Upper lobe of left lung (tissue), 6 donors: ENCODE results near the gene GPR12. TPM values are rescaled to one million over a fixed set of nuclear protein-coding genes. Genes with fewer than 3 reads are reported as not detected.
A peak's percentile ranks its signal among the peaks of the same experiment; 100 is the strongest.

Experiments
- ATAC-seq, 2 donors: fragments of 200-7000 bp; cut with Tn5 transposase; one replicate each; pipeline ENCODE4 v1.9.1; 2022; ENCODE audit warnings: mild to moderate bottlenecking in 2 of 2, moderate library complexity in 2 of 2; ENCODE audit not compliant: low FRiP score in 2 of 2
- DNase-seq, 2 donors: peaks; one replicate each; pipeline ENCODE4 v3.0.0-alpha.2; 2019 to 2020
- H3K27ac ChIP-seq, 4 donors: fragments of 200-600 bp; sonication (generic); one replicate each; pipeline ENCODE4 v1.5.1; 2016 to 2019
- H3K27me3 ChIP-seq, 4 donors: fragments of 200-600 bp; sonication (generic); one replicate each; pipeline ENCODE4 v1.5.1; 2017 to 2019
- H3K36me3 ChIP-seq, 4 donors: fragments of 200-600 bp; sonication (generic); one replicate each; pipeline ENCODE4 v1.5.1; 2016 to 2019
- H3K4me1 ChIP-seq, 4 donors: fragments of 200-600 bp; sonication (generic); one replicate each; pipeline ENCODE4 v1.5.1; 2018 to 2019
- H3K4me3 ChIP-seq, 4 donors: fragments of 200-600 bp; sonication (generic); one replicate each; pipeline ENCODE4 v1.5.1; 2017 to 2019; ENCODE audit warnings: mild to moderate bottlenecking in 2 of 4, moderate library complexity in 1 of 4
- H3K9me3 ChIP-seq, 4 donors: fragments of 200-600 bp; sonication (generic); one replicate each; pipeline ENCODE4 v1.5.1; 2018 to 2019
- CTCF ChIP-seq, 6 experiments: fragments of 450-650 bp in 4 of 6; fragments of 200-600 bp in 2 of 6; sonication (generic) in 2 of 6; IDR thresholded peaks; one replicate each; pipeline ENCODE4 v1.5.1; 2016 to 2019; ENCODE audit warnings: antibody characterized with exemption in 6 of 6
- EP300 ChIP-seq, 4 donors: sonication (generic); formaldehyde crosslinking; IDR thresholded peaks; one replicate each; pipeline ENCODE4 v1.5.1; 2017; ENCODE audit warnings: antibody characterized with exemption in 4 of 4, control low read depth in 2 of 4
- POLR2A ChIP-seq, 4 donors: fragments of 450-650 bp; IDR thresholded peaks; one replicate each; pipeline ENCODE4 v1.5.1; 2016 to 2017; ENCODE audit warnings: antibody characterized with exemption in 4 of 4, mild to moderate bottlenecking in 2 of 4
- POLR2AphosphoS5 ChIP-seq, 2 donors: sonication (generic); formaldehyde crosslinking; IDR thresholded peaks; one replicate each; pipeline ENCODE4 v1.5.1; 2017; ENCODE audit warnings: antibody characterized with exemption in 2 of 2
- WGBS, 2 donors: methylation state at CpG; one replicate each; pipeline ENCODE4 v1.1.5; 2017 to 2018; 5-methylcytosine and 5-hydroxymethylcytosine counted together
- total RNA-seq, 6 donors: library from RNA; depleted of rRNA in 4 of 6; stranded (reverse); fragments of >200 nt in 4 of 6; gene quantifications; one replicate each; pipeline versions ENCODE4 v1.1.0 to v1.2.1, GENCODE V29; 2016 to 2021
- donor health status: DM: no; HTN: no; CAD: no; lungs with moderate emphysema.
- donor health status: DM: no; HTN: yes; CAD: no; lungs with severe emphysema.

The GPR12 gene
- total RNA-seq, 6 donors from 2014 or later = not detected

DNA sequence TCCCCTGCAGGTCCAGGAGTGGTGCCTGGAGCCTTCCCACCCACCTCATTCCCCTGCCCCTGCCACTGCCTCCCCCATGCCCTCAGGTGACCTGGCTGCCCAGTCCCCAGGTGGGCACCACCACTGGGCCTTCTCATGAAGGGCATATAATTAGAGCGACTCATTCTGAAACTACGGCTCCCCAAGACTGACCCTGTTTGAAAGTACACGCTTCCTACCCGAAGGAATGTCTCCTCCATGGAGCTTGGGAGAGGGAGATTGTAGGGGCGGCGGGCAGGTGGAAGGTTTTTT lies 52.6 kb downstream of the GPR12 start:
- Histone ChIP-seq H3K27ac (no peak overlapping the region), H3K4me3 (no peak overlapping the region), H3K27me3 (no peaks in the 10 kb centered on the region), H3K9me3 (no peaks in the 10 kb centered on the region), H3K36me3 (no peaks in the 10 kb centered on the region), H3K4me1 (no peaks in the 10 kb centered on the region)
- WGBS, 2 donors = 86 to 92% methylated on average over 6 of the region's 6 CpGs
- ATAC-seq = peak in 1 of 2 donors; percentile 55
- TF ChIP-seq EP300 (IDR thresholded peaks at IDR 0.05) (no peak), POLR2AphosphoS5 (IDR thresholded peaks at IDR 0.05) (no peak), POLR2A (IDR thresholded peaks at IDR 0.05) (no peak)
- peak in 1 of 2 donors; percentile 21 for DNase-seq

- DNase-seq = no peak
- Histone ChIP-seq H3K9me3 (no peaks in the 10 kb centered on the region), H3K36me3 (no peaks in the 10 kb centered on the region), H3K27ac (no peak overlapping the region), H3K4me3 (no peak overlapping the region), H3K4me1 (no peaks in the 10 kb centered on the region), H3K27me3 (no peaks in the 10 kb centered on the region)
- ATAC-seq = peak; percentile 54 to 64
- 47 to 54% methylated on average over 10 to 12 of the region's 13 CpGs for WGBS, 2 donors
- TF ChIP-seq EP300 (IDR thresholded peaks at IDR 0.05) (no peak), CTCF (IDR thresholded peaks at IDR 0.05) (peak in 4 of 6 experiments; percentile 49 to 64 (median 53)), POLR2AphosphoS5 (IDR thresholded peaks at IDR 0.05) (no peak)
These were observed 53.2 kb downstream of the GPR12 start for GRCh38 chr13:26707122-26708006.

GRCh38 chr13:26706381-26706780 lies 54.2 kb downstream of the GPR12 start:
- H3K27ac ChIP-seq = no peak overlapping the region
- 54 to 60% methylated on average over 7 of the region's 7 CpGs for WGBS, 2 donors
- H3K9me3 ChIP-seq = no peaks in the 10 kb centered on the region
- DNase-seq (peak in 1 of 2 donors; percentile 15), ATAC-seq (no peak)
- no peak for TF ChIP-seq EP300 (IDR thresholded peaks at IDR 0.05)
- no peak for TF ChIP-seq POLR2AphosphoS5 (IDR thresholded peaks at IDR 0.05)
- TF ChIP-seq POLR2A (IDR thresholded peaks at IDR 0.05) = no peak
- TF ChIP-seq CTCF (IDR thresholded peaks at IDR 0.05) = no peak
- H3K27me3 ChIP-seq = no peaks in the 10 kb centered on the region
- H3K4me1 ChIP-seq = no peaks in the 10 kb centered on the region
- no peak overlapping the region for H3K4me3 ChIP-seq
- no peaks in the 10 kb centered on the region for H3K36me3 ChIP-seq

- 87 to 88% methylated on average over 4 of the region's 4 CpGs for WGBS, 2 donors
- Histone ChIP-seq H3K4me3 (no peak overlapping the region), H3K9me3 (no peaks in the 10 kb centered on the region), H3K27ac (no peak overlapping the region), H3K4me1 (no peaks in the 10 kb centered on the region), H3K27me3 (no peaks in the 10 kb centered on the region), H3K36me3 (no peaks in the 10 kb centered on the region)
- DNase-seq = no peak
- no peak for ATAC-seq
- no peak for TF ChIP-seq CTCF (IDR thresholded peaks at IDR 0.05)
- TF ChIP-seq POLR2AphosphoS5 (IDR thresholded peaks at IDR 0.05) = no peak
- no peak for TF ChIP-seq EP300 (IDR thresholded peaks at IDR 0.05)
- TF ChIP-seq POLR2A (IDR thresholded peaks at IDR 0.05) = no peak
These were observed 55.0 kb downstream of the GPR12 start for GRCh38 chr13:26705536-26705935.

Other genes starting within 250 kb of the GPR12 start
- gene WASF3, start 203.1 kb downstream of the GPR12 start, total RNA-seq = 10 to 100 TPM; 12.6 to 23.0 (median 20.2) TPM